Measurements from ENCODE around the gene POU6F2.
"Not testable (repeated sequence)": the region's sequence is repeated elsewhere in the genome, so short reads cannot be mapped to it uniquely, and the experiment has no call there.

POU6F2 gene

GRCh38 chr7:38977685-38978084 is at the start of gene POU6F2:
TSS of gene POU6F2 (plus strand) at chr7:38977909. CDS start at chr7:38977954, 45 bp downstream.
- no peak for DNase-seq

GRCh38 chr7:38928506-38928905 is 49.2 kb upstream of the POU6F2 start:
- no peak for DNase-seq

DNA sequence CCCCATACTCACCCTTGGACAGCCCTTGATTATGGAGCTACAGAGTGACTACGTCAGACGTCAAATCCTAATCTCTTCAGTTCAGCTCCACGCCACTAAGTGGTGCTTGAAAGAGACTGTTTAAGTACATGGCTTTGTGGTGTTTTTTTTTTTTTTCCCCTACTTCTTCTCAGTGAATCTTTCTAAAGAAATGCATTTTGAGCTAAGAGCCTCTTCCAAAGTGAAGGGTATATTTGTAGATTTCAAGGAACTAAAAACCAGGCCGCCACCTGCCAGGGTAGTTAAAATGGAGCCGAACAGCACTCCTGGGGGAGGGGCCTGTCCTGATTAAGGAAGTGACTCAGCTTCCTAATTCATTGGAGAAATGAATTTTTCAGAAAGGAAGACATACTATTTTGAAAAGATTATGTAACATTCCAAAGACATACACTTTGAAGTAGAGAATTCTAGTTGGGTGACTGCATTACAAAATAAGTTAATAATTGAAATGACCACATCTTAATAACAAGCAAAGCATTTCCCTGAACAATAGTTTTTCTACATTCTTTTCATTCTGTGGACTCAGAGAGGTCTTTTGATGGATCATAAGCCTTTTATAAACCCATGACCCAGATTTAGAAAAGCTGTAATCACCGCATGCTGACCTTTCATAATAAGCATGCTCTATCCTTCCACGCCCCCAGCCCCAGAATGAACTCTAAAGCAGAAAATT is 48.1 kb upstream of the POU6F2 start:
- no peak for DNase-seq

GRCh38 chr7:38932509-38933168 is 45.1 kb upstream of the POU6F2 start:
- DNase-seq = peak in 1 of 2 experiments; percentile 48

DNA sequence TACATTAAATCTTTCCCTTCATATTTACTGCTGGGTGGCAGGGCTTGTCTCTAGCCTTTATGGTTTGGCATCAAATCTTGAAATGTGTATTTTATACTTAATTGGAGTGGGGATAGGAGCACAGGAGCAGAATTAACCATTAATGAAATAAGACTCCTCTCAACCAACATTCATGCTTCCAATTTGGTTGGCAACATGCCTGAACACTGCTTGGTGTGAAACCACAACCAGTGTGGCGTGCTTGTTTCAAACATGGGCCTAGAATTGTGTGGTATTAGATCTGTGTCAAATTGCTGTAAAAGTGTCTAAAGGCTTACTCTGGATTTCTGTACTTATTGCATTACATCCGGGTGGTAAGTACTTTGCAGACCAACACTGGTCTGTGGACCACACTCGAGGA is 43.7 kb upstream of the POU6F2 start:
- no peak for DNase-seq

DNA sequence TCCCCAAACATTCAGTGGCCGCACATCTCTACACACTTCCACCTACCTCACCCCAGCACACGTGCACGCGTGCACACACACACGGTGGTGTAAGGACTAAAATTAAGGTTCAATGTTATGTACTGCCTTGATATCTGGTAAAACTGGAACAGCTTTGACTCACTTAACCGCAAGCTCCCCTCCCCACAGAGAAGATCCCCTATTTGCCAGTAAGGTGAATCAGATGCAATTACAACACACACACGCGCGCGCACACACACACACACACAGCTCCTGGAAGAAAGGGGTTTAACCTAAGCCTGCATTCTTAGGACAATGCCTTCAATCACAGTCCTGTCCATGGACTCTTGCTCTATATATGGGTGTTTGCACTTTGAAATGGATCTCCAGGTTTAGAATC is 43.2 kb upstream of the POU6F2 start:
- DNase-seq = no peak

GRCh38 chr7:38936641-38937040 is 41.1 kb upstream of the POU6F2 start:
- DNase-seq = no peak

- DNase-seq = no peak
These were observed 39.7 kb upstream of the POU6F2 start for GRCh38 chr7:38938001-38938485.

DNA sequence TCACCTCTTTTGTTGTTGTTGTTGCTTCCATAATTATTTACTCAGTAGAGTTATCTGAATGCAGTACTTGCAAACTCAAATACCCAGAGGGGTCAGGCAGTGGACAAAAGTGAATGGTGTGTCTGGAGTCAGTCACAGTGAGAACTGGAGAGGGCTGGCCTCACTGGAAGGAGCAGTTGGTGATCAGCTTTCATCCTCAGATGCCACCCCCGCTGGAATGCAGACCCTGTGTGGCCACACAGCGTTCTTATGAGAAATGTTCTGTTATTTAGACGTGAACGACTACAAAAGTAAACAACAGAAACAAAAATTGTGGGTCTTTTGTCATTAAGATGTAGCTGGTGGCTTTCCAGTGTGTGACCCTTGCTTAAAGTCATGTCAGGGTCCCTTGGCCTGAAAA is 39.1 kb upstream of the POU6F2 start:
- DNase-seq = no peak

DNA sequence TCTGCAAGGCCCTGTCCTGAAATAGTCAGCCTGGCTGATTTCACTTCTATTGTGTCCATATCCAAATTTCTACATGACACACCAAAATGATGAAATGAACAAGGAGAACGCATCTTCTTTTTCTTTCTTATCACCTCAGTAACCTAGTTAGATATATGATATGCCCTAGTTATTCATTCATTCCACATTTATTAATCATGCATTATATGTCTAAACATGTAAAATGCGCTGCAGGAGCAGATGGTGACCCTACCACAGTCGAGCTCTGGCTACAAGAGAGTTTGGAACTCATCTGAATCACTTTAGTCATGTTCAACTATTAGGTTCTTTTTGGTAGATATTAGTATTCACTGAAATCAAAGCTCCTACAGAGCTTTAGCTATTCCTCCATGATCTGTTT is 36.9 kb upstream of the POU6F2 start:
- no peak for DNase-seq

DNA sequence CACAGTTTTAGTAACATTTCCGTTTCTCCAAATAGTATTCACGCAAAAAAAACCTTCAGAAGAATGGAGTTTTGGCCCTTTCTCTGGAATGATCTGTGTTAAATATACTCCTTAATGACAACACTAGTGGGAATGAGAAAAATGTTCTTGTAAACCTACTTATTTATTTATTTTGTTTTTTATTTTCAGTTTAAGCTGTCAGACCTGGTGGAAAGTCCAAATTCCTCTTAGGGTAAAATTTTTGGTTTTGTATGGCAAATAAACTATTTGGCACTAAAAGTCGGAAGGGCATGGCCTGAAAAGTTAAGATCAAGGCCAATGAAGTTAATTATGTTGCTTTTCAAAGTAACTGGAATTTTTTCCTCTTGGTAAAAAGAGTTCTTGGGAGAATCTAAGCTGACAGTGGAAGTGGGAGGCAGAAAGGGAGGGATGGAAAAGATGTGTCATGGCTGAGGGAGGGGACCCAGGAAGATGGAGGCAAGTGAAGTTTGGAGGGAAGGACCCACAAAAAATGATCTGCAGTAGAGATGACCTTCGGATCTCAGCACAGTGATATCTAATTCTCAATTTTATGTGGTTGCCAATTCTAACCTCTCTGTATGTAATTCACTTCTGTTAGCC is 35.2 kb upstream of the POU6F2 start:
- DNase-seq = no peak

DNA sequence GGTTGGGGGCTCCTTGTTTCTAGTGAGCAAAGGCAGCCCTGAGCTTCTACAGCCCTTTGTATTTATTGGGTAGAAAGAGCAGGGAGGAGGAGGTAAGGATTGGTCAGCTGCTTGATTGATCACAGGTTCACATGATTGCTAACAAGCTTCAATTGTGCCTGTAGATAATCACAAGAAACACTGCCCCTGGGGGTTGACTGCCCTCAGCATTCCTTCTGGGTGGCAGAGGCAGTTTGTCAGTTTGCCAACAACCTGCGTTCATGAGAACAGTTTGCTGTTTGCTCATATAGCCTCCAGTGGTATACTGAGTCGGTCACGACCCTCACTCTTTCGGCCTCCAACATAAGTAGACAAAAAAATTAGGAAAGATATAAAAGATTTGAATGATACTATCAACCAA is 30.2 kb upstream of the POU6F2 start:
- not testable (repeated sequence) for DNase-seq

DNA sequence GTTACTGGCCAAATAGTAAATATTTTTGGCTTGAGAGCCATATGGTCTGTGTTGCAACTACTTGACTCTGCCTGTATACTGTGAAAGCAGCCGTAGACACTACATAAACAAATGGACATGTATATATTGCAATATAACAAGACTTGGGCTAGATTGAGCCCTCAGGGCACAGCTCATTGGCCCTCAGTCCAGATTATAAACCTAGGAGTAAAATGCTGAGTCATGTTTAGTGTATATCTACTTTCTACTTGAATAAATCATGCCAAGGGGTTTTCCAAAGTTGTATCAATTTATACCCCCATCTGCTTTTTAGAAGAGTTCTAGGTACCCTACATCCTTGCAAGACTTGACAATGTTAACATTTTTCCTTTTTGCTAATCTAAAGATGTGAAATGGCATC is 27.4 kb upstream of the POU6F2 start:
- no peak for DNase-seq

DNA sequence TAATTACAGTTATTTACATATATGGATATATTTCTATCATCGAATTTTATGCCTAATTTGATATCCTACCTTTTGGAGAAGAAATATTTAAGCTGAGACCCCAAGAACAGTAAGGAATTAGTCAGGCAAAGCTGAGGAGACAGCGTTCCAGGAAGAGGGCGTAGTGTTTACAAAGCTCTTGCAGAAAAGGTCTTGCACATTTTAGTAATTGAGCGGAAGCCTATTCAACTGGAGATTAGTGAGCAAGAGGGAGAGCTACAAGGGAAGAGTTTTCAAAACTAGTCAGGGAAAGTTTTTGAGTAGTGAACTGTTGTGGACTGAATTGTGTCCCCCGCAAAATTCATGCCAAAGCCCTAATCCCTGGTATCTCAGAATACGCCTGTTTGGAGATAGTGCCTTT is 26.5 kb upstream of the POU6F2 start:
- DNase-seq = no peak

GRCh38 chr7:38953227-38953626 is 24.5 kb upstream of the POU6F2 start:
- no peak for DNase-seq

DNA sequence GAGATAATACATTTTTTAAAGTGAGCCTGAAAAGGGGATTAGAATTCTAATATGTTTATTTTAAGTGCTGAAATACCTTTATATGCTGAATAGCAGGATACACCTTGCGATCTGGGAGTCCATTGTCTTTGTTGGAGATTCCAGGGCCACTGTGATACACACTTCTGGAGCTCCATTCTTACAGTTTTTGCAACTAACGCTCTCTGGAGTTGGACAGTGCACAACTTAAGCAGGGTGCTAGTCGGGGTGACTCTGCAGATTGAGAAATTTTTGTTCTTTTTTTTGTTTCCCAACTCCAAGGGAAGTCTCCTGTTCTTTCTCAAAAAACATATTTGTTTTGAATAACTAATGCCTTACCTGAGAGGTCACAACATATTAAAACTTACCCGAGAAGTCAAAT is 23.7 kb upstream of the POU6F2 start:
- no peak for DNase-seq

GRCh38 chr7:38955892-38956291 is 21.8 kb upstream of the POU6F2 start:
- no peak for DNase-seq

DNA sequence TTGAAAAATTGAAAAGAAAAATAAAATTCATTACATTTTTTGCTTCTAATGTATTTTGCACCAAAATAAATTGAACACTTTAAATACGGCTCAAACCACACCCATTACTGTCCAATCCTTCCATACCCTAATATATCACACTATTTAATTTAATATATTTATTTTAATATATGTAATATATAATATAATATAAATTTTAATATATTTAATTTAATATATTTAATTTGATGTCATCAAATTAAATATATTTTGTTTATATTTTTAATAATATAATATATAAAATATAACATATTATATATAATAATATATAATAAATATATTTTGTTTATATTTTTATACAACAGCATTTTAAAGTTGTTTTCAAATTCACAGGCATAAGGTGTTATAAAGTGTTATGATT is 15.7 kb upstream of the POU6F2 start:
- DNase-seq = no peak

DNA sequence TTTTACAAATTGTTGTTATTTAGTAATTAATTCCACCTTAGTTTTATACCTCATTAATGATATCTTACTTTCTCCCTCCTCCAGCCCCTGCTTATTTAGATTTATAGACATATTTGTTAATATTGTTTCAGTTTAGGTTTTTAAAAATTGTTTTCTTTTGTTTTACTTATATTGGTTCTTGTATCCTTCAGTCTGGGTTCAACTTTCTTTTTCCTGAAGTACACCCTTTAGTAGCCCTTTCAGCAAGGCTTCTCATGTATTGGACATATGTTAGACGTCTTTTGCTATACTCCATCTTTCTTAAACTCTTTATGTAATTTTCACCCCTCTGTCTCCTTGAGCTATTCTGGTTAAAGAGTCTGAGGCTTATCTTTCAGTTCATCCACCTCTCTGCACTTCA is 12.8 kb upstream of the POU6F2 start:
- DNase-seq = no peak

- no peak for DNase-seq
These were observed 3.9 kb upstream of the POU6F2 start for GRCh38 chr7:38973760-38974159.

- no peak for DNase-seq
These were observed 1.7 kb upstream of the POU6F2 start for GRCh38 chr7:38975944-38976392.

GRCh38 chr7:38978491-38978890 is 782 bp downstream of the POU6F2 start:
- DNase-seq = no peak

- no peak for DNase-seq
These were observed 14.5 kb downstream of the POU6F2 start for GRCh38 chr7:38992203-38992602.

DNA sequence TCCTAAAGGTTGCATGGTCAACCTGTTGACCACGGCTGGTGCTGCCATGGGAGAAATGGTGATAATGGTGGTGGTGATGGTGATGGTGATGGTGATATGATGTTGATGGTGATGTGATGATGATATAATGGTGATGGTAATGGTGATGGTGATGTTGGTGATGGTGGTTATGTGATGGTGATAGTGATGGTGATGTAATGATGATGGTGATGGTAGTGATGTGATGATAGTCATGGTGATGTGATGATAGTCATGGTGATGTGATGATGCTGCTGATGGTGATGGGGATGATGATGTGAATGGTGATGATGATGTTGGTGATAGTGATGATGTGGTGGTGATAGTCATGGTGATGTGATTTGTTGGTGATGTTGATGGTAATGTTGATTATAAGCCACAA is 23.9 kb downstream of the POU6F2 start:
- no peak for DNase-seq

Data from SW 1271 (cell line).